ENCODE measurements around the gene FNDC3B.

FNDC3B gene

DNA sequence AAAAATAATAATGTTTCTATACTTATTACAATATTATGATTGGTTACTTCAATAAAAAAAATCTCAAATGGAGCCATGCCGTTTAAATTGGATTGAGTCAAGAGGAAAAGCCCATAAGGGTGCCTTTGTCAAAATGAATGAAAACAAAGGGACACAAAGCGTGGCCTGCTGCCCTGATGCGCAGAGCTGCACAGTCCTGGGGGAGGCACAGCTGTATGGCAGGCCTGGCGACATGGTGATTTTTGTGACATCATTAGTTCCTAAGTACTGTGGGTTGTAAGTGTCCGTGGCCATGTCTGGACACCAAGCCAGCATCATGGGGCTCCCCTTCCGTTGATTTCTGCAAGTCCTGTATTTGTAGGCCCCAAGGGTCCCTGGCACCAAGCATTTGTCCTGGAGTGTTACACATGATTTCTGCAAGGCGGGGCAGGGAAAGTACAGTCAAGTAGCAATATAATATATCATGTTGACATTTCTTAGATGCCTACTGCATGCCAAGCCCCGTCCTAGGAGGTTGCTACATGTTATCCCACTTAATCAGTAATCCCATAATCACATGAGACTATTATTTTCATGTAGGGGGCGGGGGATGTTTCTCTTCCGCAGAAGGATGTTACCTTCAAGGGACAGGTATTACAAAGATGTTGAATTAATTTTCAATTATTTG is 349.2 kb downstream of the FNDC3B start:
- DNase-seq = no peak

DNA sequence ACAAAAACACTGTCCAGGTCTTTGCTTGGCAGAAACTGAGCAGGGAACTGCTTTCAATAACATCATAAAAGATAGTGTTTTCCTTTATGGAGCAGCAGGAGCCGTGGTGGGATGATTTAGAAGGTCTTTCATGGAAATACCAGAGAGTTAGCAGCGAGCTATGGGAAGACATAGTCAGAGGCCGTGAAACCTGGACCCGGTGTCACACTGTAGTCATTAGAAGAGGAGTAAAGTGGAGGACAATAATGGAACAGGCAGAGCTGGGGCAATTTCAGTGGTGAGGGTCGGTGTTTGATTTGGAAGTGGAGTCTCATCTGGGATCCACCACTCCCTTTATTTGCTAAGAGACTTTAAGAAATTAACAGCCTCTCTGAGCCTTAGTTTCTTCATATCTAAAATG is 351.4 kb downstream of the FNDC3B start:
- DNase-seq = no peak

DNA sequence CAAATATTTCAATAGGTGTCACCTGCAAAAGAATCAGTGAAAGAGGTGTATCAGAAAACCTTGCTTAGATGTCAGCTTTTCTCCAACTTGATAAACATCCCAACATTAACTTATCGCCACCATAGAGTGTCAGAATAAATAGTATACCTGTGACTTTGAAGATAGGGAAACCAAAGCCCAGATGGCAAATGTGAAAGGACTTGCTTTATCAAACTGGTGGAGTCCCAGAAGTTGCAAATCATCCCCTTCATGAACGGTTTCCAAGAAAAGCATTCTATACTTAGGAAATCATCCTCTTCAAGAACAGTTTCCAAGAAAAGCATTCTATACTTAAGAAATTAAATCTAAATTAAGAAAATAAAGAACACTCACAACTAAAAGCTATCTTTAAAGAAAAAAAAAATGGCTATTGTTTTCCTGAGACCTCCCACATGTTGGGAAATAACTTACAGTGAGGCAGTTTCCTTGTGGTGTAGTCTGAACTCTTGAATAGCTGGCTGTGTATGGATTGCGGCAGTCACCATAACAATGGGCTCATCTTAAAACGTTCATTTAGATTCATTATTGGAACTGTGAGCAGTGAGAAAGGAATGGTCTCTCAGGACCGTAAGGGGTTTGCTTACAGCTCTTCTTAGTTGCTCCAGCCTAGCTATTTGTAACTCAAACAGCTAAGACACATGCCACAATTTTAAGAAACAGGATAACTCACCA is 352.4 kb downstream of the FNDC3B start:
- no peak for DNase-seq

DNA sequence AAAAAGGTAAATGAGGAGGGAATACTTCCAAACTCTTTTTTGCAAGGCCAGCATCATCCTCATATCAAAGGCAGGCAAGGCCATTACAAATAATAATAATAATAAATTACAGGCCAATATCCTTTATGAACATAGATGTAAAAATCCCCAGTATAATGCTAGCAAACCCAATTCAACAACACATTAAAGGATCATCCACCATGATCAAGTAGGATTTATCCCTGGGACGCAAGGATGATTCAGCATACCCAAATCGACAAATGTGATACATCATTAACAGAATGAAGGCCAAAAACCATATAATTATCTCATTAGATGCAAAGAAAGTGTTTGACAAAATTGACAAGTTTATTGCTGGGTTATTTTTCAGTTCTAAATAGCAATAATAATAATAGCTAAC is 355.3 kb downstream of the FNDC3B start:
- DNase-seq = no peak

DNA sequence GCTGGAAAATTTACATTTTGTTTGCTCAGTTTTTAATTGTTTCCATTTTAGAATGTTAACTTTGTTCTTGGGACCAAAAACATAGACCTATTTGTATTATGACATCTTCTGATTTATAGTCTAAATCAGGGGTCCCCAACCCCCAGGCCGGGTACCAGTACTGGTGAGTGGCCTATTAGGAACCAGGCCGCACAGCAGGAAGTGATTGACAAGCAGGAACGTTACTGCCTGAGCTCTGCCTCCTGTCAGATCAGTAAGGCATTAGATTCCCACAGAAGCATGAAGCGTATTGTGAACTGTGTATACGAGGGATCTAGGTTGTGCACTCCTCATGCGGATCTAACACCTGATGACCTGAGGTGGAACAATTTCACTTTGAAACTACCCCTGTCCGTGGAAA is 357.0 kb downstream of the FNDC3B start:
- DNase-seq = no peak

DNA sequence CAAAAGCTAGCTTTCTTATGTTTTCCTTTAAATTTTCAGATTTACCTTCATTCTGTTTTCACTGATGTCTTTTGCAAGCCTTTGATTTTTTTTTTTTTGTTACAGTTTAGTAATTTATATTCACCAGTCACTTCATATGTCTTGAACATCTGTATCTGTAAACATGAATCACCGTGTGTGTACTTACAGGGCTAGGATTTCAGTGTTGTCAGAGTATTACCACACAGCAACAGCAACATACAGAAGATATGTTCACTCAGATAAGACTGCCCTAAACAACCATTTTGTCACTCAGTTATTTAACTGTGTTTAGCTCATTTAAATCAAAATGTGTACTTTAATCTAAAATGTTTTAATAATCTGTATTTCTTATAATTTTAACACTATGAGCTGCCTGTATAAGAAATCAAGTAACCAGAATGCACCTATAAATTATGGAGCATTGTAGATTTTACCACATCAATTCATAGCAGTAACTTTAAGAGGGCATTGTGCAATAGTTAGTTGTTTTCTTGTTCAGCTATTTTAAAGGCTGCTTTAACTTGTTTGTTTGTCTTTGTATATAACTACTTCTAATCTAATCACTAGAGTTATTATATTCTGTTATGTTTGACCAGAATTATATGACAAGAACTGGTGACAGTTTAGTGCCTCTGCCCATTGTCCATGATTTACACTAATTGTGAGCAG is 358.5 kb downstream of the FNDC3B start:
- DNase-seq = no peak

DNA sequence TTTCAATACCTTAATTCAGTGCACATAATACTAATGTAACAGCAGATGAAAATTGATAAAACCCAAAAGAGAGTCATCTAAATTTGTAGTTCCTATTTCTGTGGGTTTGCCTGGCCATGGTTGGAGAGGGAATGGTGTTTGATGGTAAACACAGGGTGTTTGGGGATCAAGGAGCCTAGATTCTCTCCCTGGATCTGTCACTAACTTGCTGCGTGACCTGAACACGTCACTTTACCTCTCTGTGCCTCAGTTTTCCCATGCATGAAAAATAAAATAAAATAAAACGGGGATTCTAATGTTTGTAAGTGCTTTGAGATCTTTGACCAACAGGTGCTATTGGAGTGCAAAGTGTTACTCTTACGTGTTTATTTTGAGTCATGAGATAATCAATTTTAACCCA is 359.1 kb downstream of the FNDC3B start:
- no peak for DNase-seq

DNA sequence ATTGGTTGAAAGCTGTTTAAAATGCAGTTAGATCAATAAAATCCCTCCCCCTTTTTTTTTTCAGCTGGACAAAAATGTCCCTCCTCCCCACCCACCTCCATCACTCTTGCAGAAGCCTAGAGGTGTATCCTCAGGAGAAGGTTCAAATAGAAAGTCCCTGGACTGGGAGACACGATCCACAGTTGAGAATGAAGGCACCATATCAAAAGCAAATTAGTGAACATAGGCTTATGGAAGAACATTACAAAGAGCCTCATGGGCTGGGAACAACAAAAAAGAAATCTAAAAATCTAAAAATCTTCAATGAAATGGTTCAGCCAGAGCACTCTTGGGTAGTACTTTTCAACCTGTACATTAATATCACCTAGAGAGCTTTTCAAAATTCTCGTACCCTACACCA is 362.7 kb downstream of the FNDC3B start:
- DNase-seq = no peak

DNA sequence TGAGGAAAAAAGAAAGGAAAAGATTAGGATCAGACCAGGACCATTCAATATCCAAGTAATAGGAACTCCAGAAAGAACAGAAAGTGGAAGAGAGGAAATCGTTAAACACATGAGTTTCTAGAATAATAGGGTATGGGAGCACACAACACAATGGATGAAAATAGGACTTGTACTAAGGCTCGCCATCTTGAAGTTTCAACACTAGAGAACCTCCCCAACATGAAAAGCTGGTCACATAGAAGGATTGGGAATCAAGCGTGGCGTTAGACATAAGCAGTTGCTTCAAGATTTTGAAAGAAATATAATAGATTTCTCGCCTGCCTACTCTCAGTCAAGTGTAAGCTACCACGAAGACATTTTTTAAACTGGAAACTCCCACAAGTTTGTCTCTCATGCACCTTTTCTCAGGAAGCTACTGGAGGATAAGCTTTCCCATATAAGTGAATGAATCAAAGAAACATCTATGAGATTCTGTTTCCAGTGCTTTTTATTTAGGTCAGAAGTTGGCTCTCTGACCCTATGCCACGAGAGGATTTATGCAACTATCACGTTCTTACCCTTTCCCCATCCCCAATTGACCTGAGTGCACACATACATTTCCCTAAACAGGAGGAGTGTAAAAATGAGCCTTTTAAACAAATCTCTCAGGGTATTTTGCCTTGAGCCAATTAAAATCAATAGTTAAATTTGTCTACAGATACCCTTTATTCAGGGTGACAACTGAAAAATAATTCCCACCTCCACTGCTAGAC is 363.7 kb downstream of the FNDC3B start:
- no peak for DNase-seq

DNA sequence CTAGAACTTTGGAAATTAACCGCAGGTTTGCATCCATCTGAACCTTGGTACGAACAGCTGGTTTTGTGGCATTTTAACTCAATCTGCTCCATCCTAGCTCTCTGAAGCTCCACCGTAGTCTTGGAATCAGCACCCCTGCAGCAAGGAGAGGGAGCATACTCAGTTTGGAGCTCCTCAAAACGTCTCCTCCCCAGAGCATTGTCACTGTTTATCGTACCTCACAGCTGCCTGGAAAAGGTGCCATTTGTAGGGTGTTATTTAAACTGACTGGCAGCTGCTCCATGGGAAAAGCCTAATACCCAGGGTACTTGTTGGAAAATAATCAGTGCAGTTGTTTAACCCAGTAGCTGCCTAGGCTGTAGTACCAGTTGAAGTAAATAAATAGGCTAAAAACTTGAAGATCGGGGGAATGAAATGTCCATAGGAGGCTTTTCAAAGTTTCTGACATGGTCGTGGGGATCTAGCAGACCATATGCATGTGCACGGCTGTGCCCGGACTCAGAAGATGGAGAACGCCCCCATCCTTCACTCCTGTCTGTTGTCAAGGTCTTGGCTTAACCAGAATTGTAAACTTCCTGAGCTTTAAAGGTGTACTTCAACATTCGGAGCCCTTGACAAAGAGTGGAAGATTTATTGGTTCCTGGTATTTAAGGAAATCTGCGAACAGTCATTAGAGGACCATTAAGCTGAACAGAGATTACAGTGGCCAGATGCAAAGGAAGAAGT is 365.0 kb downstream of the FNDC3B start:
- no peak for DNase-seq

DNA sequence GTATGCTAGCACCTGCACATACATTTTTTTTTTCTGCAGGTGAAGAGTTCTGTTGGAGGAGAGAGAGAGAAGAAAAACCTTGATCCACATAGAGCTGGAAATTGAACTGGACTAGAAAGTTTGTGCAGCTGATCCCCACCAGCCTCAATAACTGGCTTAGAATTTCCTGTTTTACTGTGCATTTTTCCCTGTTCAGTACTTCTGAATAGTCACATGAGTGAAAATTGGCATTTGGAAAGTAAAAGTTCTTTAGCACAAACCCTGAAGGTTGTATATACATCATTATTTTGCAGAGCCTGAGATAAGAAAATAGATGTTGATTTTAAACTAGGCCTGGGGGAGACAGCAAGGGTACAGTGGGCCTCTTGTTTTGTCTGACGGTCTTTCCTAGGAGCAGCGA is 366.5 kb downstream of the FNDC3B start:
- DNase-seq = no peak

DNA sequence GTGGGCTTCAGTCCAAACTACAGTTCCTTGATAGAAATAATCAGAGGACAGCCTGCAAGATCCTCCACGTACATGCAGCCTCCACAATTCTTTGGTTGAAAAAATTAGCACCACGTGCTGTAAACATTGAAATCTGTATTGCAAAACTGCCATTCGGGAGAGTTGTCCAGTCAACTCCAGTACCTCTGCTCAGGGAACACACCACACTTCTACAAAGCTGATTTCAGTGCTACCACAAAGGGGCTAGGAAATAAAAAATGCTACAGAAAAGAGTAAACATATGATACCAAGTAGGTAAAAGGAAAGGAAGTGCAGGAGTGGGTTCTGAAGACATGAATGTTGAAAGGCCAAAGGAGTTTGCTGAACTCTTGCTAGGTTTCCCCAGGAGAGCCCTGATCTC is 368.5 kb downstream of the FNDC3B start:
- no peak for DNase-seq

DNA sequence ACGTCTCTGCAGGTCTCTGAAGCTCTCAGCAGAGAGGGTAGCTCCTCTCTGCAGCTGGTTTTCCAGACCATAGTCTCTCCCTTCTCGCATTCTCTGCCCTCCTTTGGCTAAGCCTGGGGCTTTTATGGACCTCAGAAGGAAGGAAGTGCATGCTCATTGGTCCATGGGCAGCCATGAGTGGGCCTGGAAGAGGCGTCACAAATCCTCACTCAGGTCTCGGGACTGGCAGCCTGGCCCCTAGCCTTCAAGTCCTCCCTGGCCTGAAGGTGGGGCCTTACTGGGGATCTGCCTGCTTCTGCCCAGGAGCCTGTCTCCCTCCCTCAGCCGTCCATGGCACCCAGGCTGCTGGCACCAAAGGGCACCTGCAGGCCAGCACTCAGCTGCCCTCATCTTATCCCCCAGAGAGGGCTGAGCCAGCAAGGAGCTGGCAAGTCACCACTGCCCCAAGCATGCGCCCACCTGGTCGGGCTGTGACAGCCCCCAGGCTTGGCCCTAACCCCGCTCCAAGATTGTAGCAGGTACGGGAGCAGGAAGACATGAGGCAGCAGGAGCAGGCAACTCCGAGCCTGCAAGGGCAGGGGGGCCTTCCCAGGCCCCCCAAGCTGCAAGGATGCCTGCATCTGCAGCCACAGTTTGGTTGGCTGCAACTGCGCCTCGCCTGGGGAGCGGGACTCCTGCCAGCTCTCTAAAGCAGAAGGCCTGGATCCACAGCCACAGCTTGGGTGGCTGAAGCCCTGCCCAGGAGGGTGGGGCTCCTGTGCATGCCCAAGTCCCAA is 371.5 kb downstream of the FNDC3B start:
- no peak for DNase-seq

DNA sequence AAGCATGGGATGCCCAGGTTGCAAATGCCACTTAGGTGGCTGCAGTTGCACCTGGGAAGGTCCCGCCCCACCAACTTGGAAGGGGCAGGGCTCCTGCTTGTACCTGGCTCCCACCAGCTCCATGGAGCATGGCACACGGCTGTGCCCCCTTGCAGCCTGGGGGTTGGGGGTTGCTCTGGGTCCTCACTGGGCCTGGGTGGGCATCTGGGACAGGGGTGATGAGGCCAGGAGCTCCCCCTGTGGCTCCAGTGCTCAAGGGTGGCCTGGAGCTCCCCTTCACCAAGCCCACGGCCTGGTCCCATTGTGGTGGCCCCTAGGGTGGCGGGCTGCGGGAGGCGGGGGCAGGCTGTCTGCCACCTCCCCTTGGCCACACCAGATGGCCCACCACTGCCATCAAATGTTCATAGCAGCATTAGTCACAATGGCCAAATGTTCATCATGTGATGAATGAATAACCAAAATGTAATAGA is 372.1 kb downstream of the FNDC3B start:
- no peak for DNase-seq

DNA sequence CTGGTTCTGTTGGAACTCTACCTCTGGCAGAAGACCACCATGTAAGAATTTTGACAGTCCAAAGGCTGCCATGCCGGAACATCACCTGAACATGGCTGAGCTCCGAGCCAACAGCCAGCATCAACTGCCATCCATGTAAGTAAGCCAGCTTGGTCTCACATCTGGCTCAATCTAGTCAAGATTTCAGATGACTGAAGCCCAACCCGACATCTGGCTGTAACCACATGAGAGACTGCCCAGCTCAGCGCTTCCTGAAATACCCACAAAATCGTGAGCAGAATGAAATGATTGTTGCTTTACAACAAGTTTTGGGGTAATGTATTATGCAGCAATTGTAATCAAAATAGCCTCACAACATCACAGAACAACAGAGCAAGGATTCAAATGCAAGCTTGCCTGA is 375.9 kb downstream of the FNDC3B start:
- DNase-seq = no peak

DNA sequence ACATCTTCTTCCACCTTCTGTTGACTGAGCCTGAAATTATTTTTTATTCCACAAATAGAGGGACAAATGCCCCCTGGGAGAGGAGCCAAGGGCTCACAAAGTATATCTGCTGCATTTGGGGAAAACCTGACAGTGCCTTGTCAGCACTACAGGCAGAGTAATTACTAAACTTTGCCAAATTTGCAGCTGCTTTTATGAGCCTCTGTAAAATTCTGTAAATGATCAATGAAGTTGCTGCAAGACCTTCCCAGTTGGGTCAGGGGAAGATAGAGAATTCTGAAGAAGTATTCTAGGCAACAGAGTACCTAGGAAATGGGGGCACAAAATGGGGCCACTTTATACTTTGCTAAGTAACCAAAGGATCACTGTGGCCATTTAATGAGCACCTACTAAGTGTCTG is 398.3 kb downstream of the FNDC3B start:
- DNase-seq = no peak

DNA sequence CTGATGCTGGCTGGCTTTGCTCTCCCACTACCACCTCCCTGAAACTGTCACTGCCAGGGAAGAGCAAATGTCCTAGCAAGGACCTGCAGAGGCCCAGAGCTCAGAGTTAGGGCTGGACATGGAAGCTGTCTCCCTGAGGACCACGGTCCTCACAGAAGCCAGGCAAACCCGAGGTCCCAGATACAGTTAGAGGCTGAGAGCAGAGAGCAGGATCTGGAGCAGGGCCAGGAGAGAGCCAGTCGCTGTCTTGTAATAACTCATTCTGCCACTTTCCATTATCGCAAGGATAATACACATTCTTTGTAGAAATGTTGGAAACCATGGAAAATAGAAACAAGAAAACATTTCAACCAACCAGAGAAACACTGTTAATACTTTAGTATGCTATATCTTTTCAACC is 398.8 kb downstream of the FNDC3B start:
- no peak for DNase-seq

DNA sequence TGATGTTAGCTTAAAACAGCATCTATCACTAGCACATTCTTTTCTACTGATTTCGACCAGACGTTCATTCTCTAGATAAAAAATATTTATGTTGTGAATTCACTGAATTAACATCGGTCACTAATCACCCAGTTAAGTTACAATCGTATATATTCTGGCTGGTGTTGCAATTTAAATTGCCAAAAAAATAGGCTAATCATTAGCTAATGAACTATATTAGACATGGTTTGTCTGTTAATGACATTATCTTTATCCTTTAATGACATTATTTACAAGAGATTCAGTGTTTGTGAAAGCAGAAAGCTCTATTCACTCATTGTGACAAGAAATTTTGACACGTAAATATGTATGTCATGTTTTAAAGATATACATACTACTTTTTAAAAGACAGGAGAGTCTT is 402.2 kb downstream of the FNDC3B start:
- no peak for DNase-seq

DNA sequence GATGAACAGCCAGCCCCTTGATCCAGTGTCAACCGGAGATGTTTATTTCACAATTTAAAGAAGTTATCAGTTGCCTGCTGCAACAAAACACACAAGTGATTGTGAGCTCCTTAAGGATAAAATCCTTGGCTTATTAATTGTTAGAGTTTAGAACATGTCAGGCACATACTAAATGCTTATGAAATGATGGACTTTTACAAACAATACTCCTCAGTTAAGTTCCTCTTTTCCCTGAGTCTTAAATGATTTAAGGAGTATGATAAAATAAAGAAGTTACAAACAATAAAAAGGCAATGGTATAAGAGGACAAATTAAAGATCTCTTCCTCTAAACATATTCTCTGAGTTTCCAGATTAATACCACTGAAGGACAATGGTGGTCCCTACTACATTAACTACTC is 403.2 kb downstream of the FNDC3B start:
- no peak for DNase-seq

DNA sequence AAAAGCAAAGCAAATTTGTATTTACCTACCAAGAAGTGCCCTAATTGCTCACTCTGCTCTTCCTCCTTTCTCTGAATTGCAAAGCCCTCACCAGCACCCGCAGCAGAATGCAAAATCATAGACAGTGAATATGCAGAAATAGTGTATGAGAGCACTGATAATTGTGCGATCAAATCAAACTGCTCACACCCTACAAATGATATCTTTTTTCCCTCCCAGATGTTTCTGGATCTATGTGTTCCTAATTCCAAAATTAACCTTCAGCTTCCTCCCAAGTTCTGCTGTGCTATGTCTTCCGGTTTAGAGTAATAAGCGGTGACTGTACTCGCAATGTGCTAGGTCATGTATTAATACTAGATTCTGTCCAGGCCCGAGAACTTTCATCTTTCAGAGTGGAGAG is 405.4 kb downstream of the FNDC3B start:
- DNase-seq = no peak

DNA sequence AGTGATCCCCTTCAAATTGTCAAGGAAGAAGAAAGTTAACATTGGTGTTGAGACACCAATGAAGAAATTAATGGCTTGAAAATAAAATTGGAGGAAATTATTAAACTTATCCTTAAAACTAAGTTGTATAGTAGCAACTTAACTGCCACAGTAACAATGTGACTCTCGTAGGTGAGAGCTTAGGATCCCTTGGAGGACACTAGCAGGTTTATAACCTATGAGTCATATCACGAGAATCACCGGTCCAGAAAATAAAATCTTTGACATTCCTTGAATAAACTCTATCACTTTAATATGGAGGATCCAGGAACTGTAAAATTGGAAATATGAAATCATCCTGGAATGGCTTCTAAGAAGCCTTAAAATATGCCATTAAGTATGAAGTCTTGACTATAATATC is 406.8 kb downstream of the FNDC3B start:
- no peak for DNase-seq

All from activated CD8-positive, alpha-beta memory T cell treated with anti-CD3 and anti-CD28 coated beads for 24 hours (primary cell).